WTC11 (cell line): ENCODE data around the gene HSPBAP1. TPM values are rescaled to one million over a fixed set of nuclear protein-coding genes. Genes with fewer than 3 reads are reported as not detected.

Experiments used
- ATAC-seq: fragments of 200-7000 bp; cut with Tn5 transposase; 2 replicates; pipeline ENCODE4 v1.10.0; 2021; ENCODE audit warnings: mild to moderate bottlenecking, moderate library complexity
- CTCF ChIA-PET: fragments of 300-600 bp; sonication (Branson Sonifier 250); formaldehyde crosslinking; loops from one replicate; lab custom pipeline; 2021; ENCODE audit warnings: antibody characterized with exemption; lab: Charles Lee
- POLR2A ChIA-PET: fragments of 350-600 bp; sonication (Branson Sonifier 250); formaldehyde crosslinking; loops from one replicate; lab custom pipeline; 2021; ENCODE audit warnings: antibody characterized with exemption; lab: Charles Lee
- DNase-seq: peaks from one replicate; pipeline ENCODE4 v3.0.0; 2021; ENCODE audit warnings: low spot score
- H3K27ac Mint-ChIP-seq: 2 replicates; pipeline ENCODE4 v1.8.0; 2021; ENCODE audit warnings: mixed read lengths
- H3K27me3 Mint-ChIP-seq: 2 replicates; pipeline ENCODE4 v1.8.0; 2021; ENCODE audit warnings: low read depth, mild to moderate bottlenecking, moderate library complexity, mixed read lengths
- H3K36me3 Mint-ChIP-seq: 2 replicates; pipeline ENCODE4 v1.8.0; 2021; ENCODE audit warnings: mixed read lengths
- H3K4me1 Mint-ChIP-seq: 2 replicates; pipeline ENCODE4 v1.8.0; 2022; ENCODE audit warnings: mixed read lengths
- H3K4me3 Mint-ChIP-seq: 2 replicates; pipeline ENCODE4 v1.8.0; 2021; ENCODE audit warnings: mild to moderate bottlenecking, moderate library complexity, mixed read lengths
- H3K9me3 Mint-ChIP-seq: 2 replicates; pipeline ENCODE4 v1.8.0; 2021; ENCODE audit warnings: mixed read lengths
- AR ChIP-seq: fragments of 250-450 bp; sonication (Bioruptor Pico); IDR thresholded peaks from 2 replicates; pipeline ENCODE4 v1.9.0; 2021; ENCODE audit warnings: mild to moderate bottlenecking
- ATF6 ChIP-seq: sonication (generic); formaldehyde crosslinking; IDR thresholded peaks from 2 replicates; pipeline ENCODE4 v1.8.1; 2023; ENCODE audit warnings: mild to moderate bottlenecking, missing genetic modification reagents
- CBFB ChIP-seq: sonication (generic); formaldehyde crosslinking; IDR thresholded peaks from 2 replicates; pipeline ENCODE4 v1.8.1; 2022; ENCODE audit warnings: mild to moderate bottlenecking, low read depth, missing genetic modification reagents
- CREM ChIP-seq: sonication (generic); formaldehyde crosslinking; IDR thresholded peaks from 2 replicates; pipeline ENCODE4 v1.8.1; 2022; ENCODE audit warnings: mild to moderate bottlenecking, missing genetic modification reagents, moderate library complexity
- ERG ChIP-seq: fragments of 250-450 bp; sonication (Bioruptor Pico); IDR thresholded peaks from 2 replicates; pipeline ENCODE4 v1.8.0; 2021; ENCODE audit warnings: mild to moderate bottlenecking
- FOXP4 ChIP-seq: sonication (generic); formaldehyde crosslinking; IDR thresholded peaks from 2 replicates; pipeline ENCODE4 v1.8.0; 2022; ENCODE audit warnings: mild to moderate bottlenecking, missing genetic modification reagents
- HMGXB4 ChIP-seq: sonication (generic); formaldehyde crosslinking; IDR thresholded peaks from 2 replicates; pipeline ENCODE4 v1.8.1; 2023; ENCODE audit warnings: mild to moderate bottlenecking, moderate library complexity, missing genetic modification reagents
- NFE2L1 ChIP-seq: sonication (generic); formaldehyde crosslinking; IDR thresholded peaks from 2 replicates; pipeline ENCODE4 v1.8.1; 2023; ENCODE audit warnings: missing genetic modification reagents
- OVOL2 ChIP-seq: fragments of 250-450 bp; sonication (Bioruptor Pico); IDR thresholded peaks from 2 replicates; pipeline ENCODE4 v1.9.0; 2021; ENCODE audit warnings: mild to moderate bottlenecking, borderline replicate concordance
- PREB ChIP-seq: sonication (generic); formaldehyde crosslinking; IDR thresholded peaks from 2 replicates; pipeline ENCODE4 v1.8.1; 2022; ENCODE audit warnings: mild to moderate bottlenecking, missing genetic modification reagents, moderate library complexity, borderline replicate concordance
- SMAD4 ChIP-seq: sonication (generic); formaldehyde crosslinking; IDR thresholded peaks from 2 replicates; pipeline ENCODE4 v1.8.0; 2022; ENCODE audit warnings: mild to moderate bottlenecking, missing genetic modification reagents
- SP1 ChIP-seq: sonication (generic); formaldehyde crosslinking; conservative IDR thresholded peaks from 2 replicates; pipeline ENCODE4 v1.8.1; 2022; ENCODE audit warnings: missing genetic modification reagents
- STAT6 ChIP-seq: sonication (generic); formaldehyde crosslinking; conservative IDR thresholded peaks from 2 replicates; pipeline ENCODE4 v1.8.1; 2023; ENCODE audit warnings: mild to moderate bottlenecking, low read depth, missing genetic modification reagents, moderate library complexity
- TP53 ChIP-seq: sonication (generic); formaldehyde crosslinking; IDR thresholded peaks from 2 replicates; pipeline ENCODE4 v1.8.1; 2023; ENCODE audit warnings: mild to moderate bottlenecking, missing genetic modification reagents
- USF1 ChIP-seq: sonication (generic); formaldehyde crosslinking; IDR thresholded peaks from 2 replicates; pipeline ENCODE4 v1.8.0; 2022; ENCODE audit warnings: mild to moderate bottlenecking, missing genetic modification reagents
- USF2 ChIP-seq: sonication (generic); formaldehyde crosslinking; IDR thresholded peaks from 2 replicates; pipeline ENCODE4 v1.8.1; 2023; ENCODE audit warnings: mild to moderate bottlenecking, missing genetic modification reagents, moderate library complexity
- ZBTB43 ChIP-seq: sonication (generic); formaldehyde crosslinking; IDR thresholded peaks from 2 replicates; pipeline ENCODE4 v1.8.1; 2023; ENCODE audit warnings: mild to moderate bottlenecking, missing genetic modification reagents
- ZMAT4 ChIP-seq: fragments of 250-450 bp; sonication (Bioruptor Pico); IDR thresholded peaks from 2 replicates; pipeline ENCODE4 v1.9.0; 2021; ENCODE audit warnings: mild to moderate bottlenecking
- total RNA-seq: library from RNA; stranded (reverse); gene quantifications from 3 replicates; pipeline ENCODE4 v1.2.3, GENCODE V29; 2021

Gene HSPBAP1
- total RNA-seq, 1 experiment from 2014 or later, result 9.1 TPM

- TF ChIP-seq SP1 (CRISPR knock-in tag) (no peak), USF1 (CRISPR knock-in tag) (no peak)
- TF ChIP-seq, all 79 proteins: peak for 0
Measured at GRCh38 chr3:122694966-122695365, 98.7 kb downstream of the HSPBAP1 start (continued).

GRCh38 chr3:122692674-122693073 is 101.0 kb downstream of the HSPBAP1 start:
- H3K36me3 Mint-ChIP-seq, result peaks cover 4% of the 10 kb centered on the region
- no peaks in the 10 kb centered on the region for H3K27me3 Mint-ChIP-seq
- DNase-seq (no peak), ATAC-seq (no peak)
- ChIA-PET CTCF (no interaction called here), POLR2A (no interaction called here)
- no peaks in the 10 kb centered on the region for H3K9me3 Mint-ChIP-seq
- no peak overlapping the region for H3K4me3 Mint-ChIP-seq
- no peak overlapping the region for H3K27ac Mint-ChIP-seq
- no peaks in the 10 kb centered on the region for H3K4me1 Mint-ChIP-seq
- TF ChIP-seq CBFB (CRISPR knock-in tag) (no peak), USF2 (CRISPR knock-in tag) (no peak), TP53 (CRISPR knock-in tag) (no peak), OVOL2 (no peak), ZBTB43 (CRISPR knock-in tag) (no peak), FOXP4 (CRISPR knock-in tag) (no peak), STAT6 (CRISPR knock-in tag) (no peak), HMGXB4 (CRISPR knock-in tag) (no peak), SMAD4 (CRISPR knock-in tag) (no peak), ATF6 (no peak), PREB (CRISPR knock-in tag) (no peak), NFE2L1 (CRISPR knock-in tag) (no peak), AR (CRISPR knock-in tag) (no peak), CREM (CRISPR knock-in tag) (no peak), ZMAT4 (CRISPR knock-in tag) (no peak), ERG (no peak)
